Left kidney (tissue), 2 donors: Measurements from ENCODE around the gene BANK1. TPM values are rescaled to one million over a fixed set of nuclear protein-coding genes. Genes with fewer than 3 reads are reported as not detected.
A peak's percentile ranks its signal among the peaks of the same experiment; 100 is the strongest.

Experiments
- DNase-seq: peaks from one replicate; pipeline ENCODE4 v3.0.0-alpha.2; 2013
- polyA plus RNA-seq: library from polyadenylated mRNA; unstranded; fragments of 120-200 nt; gene quantifications from one replicate; pipeline ENCODE4 v1.2.1, GENCODE V29; 2013; ENCODE audit not compliant: insufficient read length

The BANK1 gene
- polyA plus RNA-seq, 1 donor, result 2.8 TPM

GRCh38 chr4:101956068-101956825, 165.7 kb downstream of the BANK1 start:
- DNase-seq, result no peak

GRCh38 chr4:101958547-101958946, 168.0 kb downstream of the BANK1 start:
- no peak for DNase-seq

- DNase-seq, result no peak
These were observed 169.9 kb downstream of the BANK1 start for GRCh38 chr4:101960431-101960830.

- DNase-seq, result no peak
These were observed 170.6 kb downstream of the BANK1 start for GRCh38 chr4:101961144-101961543.

GRCh38 chr4:101967697-101968346, 177.3 kb downstream of the BANK1 start:
- DNase-seq, result no peak

GRCh38 chr4:101968364-101968763, 177.8 kb downstream of the BANK1 start:
- DNase-seq, result no peak

GRCh38 chr4:101969965-101970364, 179.4 kb downstream of the BANK1 start:
- DNase-seq, result no peak

- DNase-seq, result no peak
These were observed 180.1 kb downstream of the BANK1 start for GRCh38 chr4:101970547-101971155.

- DNase-seq, result no peak
These were observed 182.3 kb downstream of the BANK1 start for GRCh38 chr4:101972791-101973190.

GRCh38 chr4:101973361-101973760, 182.8 kb downstream of the BANK1 start:
- no peak for DNase-seq

- DNase-seq, result no peak
These were observed 186.5 kb downstream of the BANK1 start for GRCh38 chr4:101977076-101977475.

- peak; percentile 13 for DNase-seq
These were observed 191.2 kb downstream of the BANK1 start for GRCh38 chr4:101981756-101982155.

GRCh38 chr4:101983835-101984234, 193.3 kb downstream of the BANK1 start:
- no peak for DNase-seq

- DNase-seq, result no peak
These were observed 197.2 kb downstream of the BANK1 start for GRCh38 chr4:101987623-101988243.

GRCh38 chr4:101989551-101989950, 199.0 kb downstream of the BANK1 start:
- no peak for DNase-seq

- no peak for DNase-seq
These were observed 201.9 kb downstream of the BANK1 start for GRCh38 chr4:101992446-101992845.

GRCh38 chr4:101993002-101993841, 202.7 kb downstream of the BANK1 start:
- no peak for DNase-seq

GRCh38 chr4:101993842-101994775, 203.6 kb downstream of the BANK1 start:
- no peak for DNase-seq

GRCh38 chr4:102007959-102008425, 217.5 kb downstream of the BANK1 start:
- no peak for DNase-seq

- DNase-seq, result no peak
These were observed 218.2 kb downstream of the BANK1 start for GRCh38 chr4:102008711-102009110.

GRCh38 chr4:102022343-102022742, 231.8 kb downstream of the BANK1 start:
- DNase-seq, result no peak
